Hippocampal formation (tissue), 2 donors: Measurements from ENCODE around the gene EDEM1.
"Not testable (repeated sequence)": the region's sequence is repeated elsewhere in the genome, so short reads cannot be mapped to it uniquely, and the experiment has no call there.

Source experiments
- DNase-seq, 2 donors: peaks; one replicate each; lab custom pipeline; 2025; lab: John Stamatoyannopoulos, UW

Gene EDEM1

GRCh38 chr3:5232570-5232969, 45.1 kb downstream of the EDEM1 start:
- DNase-seq = no peak

- DNase-seq = no peak
These were observed 45.5 kb downstream of the EDEM1 start for GRCh38 chr3:5233026-5233425.

- DNase-seq = no peak
These were observed 48.1 kb downstream of the EDEM1 start for GRCh38 chr3:5235655-5236054.

- no peak for DNase-seq
These were observed 51.0 kb downstream of the EDEM1 start for GRCh38 chr3:5238545-5238944.

GRCh38 chr3:5239602-5240001, 52.1 kb downstream of the EDEM1 start:
- no peak for DNase-seq

GRCh38 chr3:5240740-5241139, 53.2 kb downstream of the EDEM1 start:
- DNase-seq = no peak

GRCh38 chr3:5242785-5243184, 55.3 kb downstream of the EDEM1 start:
- DNase-seq = not testable (repeated sequence)

GRCh38 chr3:5245927-5246326, 58.4 kb downstream of the EDEM1 start:
- DNase-seq = no peak

GRCh38 chr3:5248822-5249221, 61.3 kb downstream of the EDEM1 start:
- DNase-seq = no peak

GRCh38 chr3:5250467-5251195, 63.1 kb downstream of the EDEM1 start:
- DNase-seq = no peak

- no peak for DNase-seq
These were observed 63.7 kb downstream of the EDEM1 start for GRCh38 chr3:5251196-5251583.

- DNase-seq = no peak
These were observed 64.6 kb downstream of the EDEM1 start for GRCh38 chr3:5252131-5252530.

GRCh38 chr3:5254281-5255048, 67.0 kb downstream of the EDEM1 start:
- no peak for DNase-seq

GRCh38 chr3:5255404-5256344, 68.2 kb downstream of the EDEM1 start:
- DNase-seq = no peak

GRCh38 chr3:5258526-5258925, 71.0 kb downstream of the EDEM1 start:
- DNase-seq = no peak

GRCh38 chr3:5260992-5261501, 73.5 kb downstream of the EDEM1 start:
- DNase-seq = no peak

GRCh38 chr3:5262507-5262906, 75.0 kb downstream of the EDEM1 start:
- DNase-seq = no peak

- DNase-seq = no peak
These were observed 76.6 kb downstream of the EDEM1 start for GRCh38 chr3:5264093-5264600.

GRCh38 chr3:5264896-5265770, 77.6 kb downstream of the EDEM1 start:
- DNase-seq = no peak

- no peak for DNase-seq
These were observed 79.7 kb downstream of the EDEM1 start for GRCh38 chr3:5267252-5267651.

- no peak for DNase-seq
These were observed 80.4 kb downstream of the EDEM1 start for GRCh38 chr3:5267889-5268288.
